Myocyte (in vitro differentiated cells): ENCODE data around the gene TAS2R20. TPM values are rescaled to one million over a fixed set of nuclear protein-coding genes. Genes with fewer than 3 reads are reported as not detected.

Source experiments
- DNase-seq: peaks from one replicate; pipeline ENCODE4 v3.0.0-alpha.2; 2012; ENCODE audit warnings: low read depth
- total RNA-seq: library from RNA; depleted of rRNA; stranded (reverse); fragments of >200 nt; gene quantifications from 2 replicates; pipeline ENCODE4 v1.2.3, GENCODE V29; 2014

TAS2R20 gene
- total RNA-seq, 1 donor from 2014 or later, result 2.1 TPM

GRCh38 chr12:10960211-10960610 lies 37.9 kb downstream of the TAS2R20 start:
- no peak for DNase-seq

GRCh38 chr12:10959804-10960203 lies 38.3 kb downstream of the TAS2R20 start:
- DNase-seq, result no peak

GRCh38 chr12:10957741-10958140 lies 40.4 kb downstream of the TAS2R20 start:
- no peak for DNase-seq

GRCh38 chr12:10956085-10956484 lies 42.0 kb downstream of the TAS2R20 start:
- DNase-seq, result no peak

GRCh38 chr12:10952645-10953044 lies 45.5 kb downstream of the TAS2R20 start:
- DNase-seq, result no peak

Other genes with a start within 250 kb of the TAS2R20 start
- not detected in 2 replicates for gene TAS2R7, start 195.7 kb downstream of the TAS2R20 start, total RNA-seq
- 0.21 TPM in 1 of 2 replicates, not detected in the other for gene TAS2R8, start 191.0 kb downstream of the TAS2R20 start, total RNA-seq
- not detected in 2 replicates for gene TAS2R9, start 188.1 kb downstream of the TAS2R20 start, total RNA-seq
- gene TAS2R10, start 171.9 kb downstream of the TAS2R20 start, total RNA-seq, result 0.75 and 3.2 TPM in 2 replicates
- gene PRR4, start 148.8 kb downstream of the TAS2R20 start, total RNA-seq, result 0.43 and 1.7 TPM in 2 replicates
- gene PRH1, start 114.0 kb downstream of the TAS2R20 start, total RNA-seq, result 8.9 and 9.4 TPM in 2 replicates
- gene TAS2R13, start 88.7 kb downstream of the TAS2R20 start, total RNA-seq, result 0.94 and 1.2 TPM in 2 replicates
- not detected in 2 replicates for gene PRH2, start 69.1 kb downstream of the TAS2R20 start, total RNA-seq
- gene TAS2R14, start 59.0 kb downstream of the TAS2R20 start, total RNA-seq, result 0.99 and 2.5 TPM in 2 replicates
- 0.62 and 1.5 TPM in 2 replicates for gene TAS2R50, start 11.4 kb downstream of the TAS2R20 start, total RNA-seq
- gene TAS2R19, start 24.3 kb upstream of the TAS2R20 start, total RNA-seq, result 1.7 and 2.0 TPM in 2 replicates
- gene TAS2R31, start 33.1 kb upstream of the TAS2R20 start, total RNA-seq, result 0.99 and 2.2 TPM in 2 replicates
- gene TAS2R46, start 64.0 kb upstream of the TAS2R20 start, total RNA-seq, result 0.62 TPM in 1 of 2 replicates, not detected in the other
- 0.48 TPM in 1 of 2 replicates, not detected in the other for gene TAS2R43, start 94.0 kb upstream of the TAS2R20 start, total RNA-seq
- gene TAS2R30, start 136.3 kb upstream of the TAS2R20 start, total RNA-seq, result 1.1 and 1.5 TPM in 2 replicates
- gene SMIM10L1, start 172.9 kb upstream of the TAS2R20 start, total RNA-seq, result 9.1 and 10.4 TPM in 2 replicates
- gene TAS2R42, start 188.6 kb upstream of the TAS2R20 start, total RNA-seq, result not detected in 2 replicates